GM06990 (cell line): ENCODE measurements around the gene ZNF143.
"Not testable (repeated sequence)": the region's sequence is repeated elsewhere in the genome, so short reads cannot be mapped to it uniquely, and the experiment has no call there.

Source experiments
- DNase-seq: peaks from one replicate; pipeline ENCODE4 v3.0.0-alpha.2; 2011; ENCODE audit not compliant: insufficient read length; ENCODE audit errors: extremely low read depth
- H3K27me3 ChIP-seq: replicated peaks from 2 replicates; pipeline ENCODE4 v1.6.0; 2011; ENCODE audit warnings: low read length; ENCODE audit not compliant: control insufficient read depth, insufficient read depth
- H3K36me3 ChIP-seq: 2 replicates; pipeline ENCODE4 v1.5.1; 2011; ENCODE audit warnings: low read length; ENCODE audit not compliant: control insufficient read depth, insufficient read depth
- H3K4me3 ChIP-seq: replicated peaks from 2 replicates; pipeline ENCODE4 v1.5.1; 2011; ENCODE audit warnings: low read depth, mild to moderate bottlenecking, control low read depth, low read length
- TF ChIP-seq, protein P1 (sequence below): IDR thresholded peaks from 2 replicates; pipeline ENCODE4 v1.5.1; 2011; ENCODE audit warnings: low read length, control low read depth, mild to moderate bottlenecking, inconsistent platforms; ENCODE audit not compliant: insufficient read depth, poor library complexity, severe bottlenecking

The ZNF143 gene

DNA sequence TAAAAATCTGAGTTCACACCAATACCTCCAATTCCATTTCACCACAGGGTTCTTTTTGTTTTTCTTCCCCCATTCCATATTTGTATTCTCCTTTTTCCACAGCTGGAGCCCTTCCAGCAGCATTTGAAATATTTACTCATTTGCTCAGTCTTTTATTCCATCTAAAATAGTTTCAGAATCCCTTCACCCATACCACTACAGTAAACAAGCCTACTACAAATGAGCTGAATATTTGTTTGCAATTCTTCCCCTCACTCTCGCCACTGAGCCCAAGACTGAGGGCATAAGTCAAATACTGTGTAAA is 46.4 kb downstream of the ZNF143 start:
- Histone ChIP-seq H3K4me3 (no peak overlapping the region), H3K27me3 (no peaks in the 10 kb centered on the region), H3K36me3 (peaks cover 2% of the 10 kb centered on the region; the same call in 1 of the 2 replicates)
- TF ChIP-seq, protein P1, sequence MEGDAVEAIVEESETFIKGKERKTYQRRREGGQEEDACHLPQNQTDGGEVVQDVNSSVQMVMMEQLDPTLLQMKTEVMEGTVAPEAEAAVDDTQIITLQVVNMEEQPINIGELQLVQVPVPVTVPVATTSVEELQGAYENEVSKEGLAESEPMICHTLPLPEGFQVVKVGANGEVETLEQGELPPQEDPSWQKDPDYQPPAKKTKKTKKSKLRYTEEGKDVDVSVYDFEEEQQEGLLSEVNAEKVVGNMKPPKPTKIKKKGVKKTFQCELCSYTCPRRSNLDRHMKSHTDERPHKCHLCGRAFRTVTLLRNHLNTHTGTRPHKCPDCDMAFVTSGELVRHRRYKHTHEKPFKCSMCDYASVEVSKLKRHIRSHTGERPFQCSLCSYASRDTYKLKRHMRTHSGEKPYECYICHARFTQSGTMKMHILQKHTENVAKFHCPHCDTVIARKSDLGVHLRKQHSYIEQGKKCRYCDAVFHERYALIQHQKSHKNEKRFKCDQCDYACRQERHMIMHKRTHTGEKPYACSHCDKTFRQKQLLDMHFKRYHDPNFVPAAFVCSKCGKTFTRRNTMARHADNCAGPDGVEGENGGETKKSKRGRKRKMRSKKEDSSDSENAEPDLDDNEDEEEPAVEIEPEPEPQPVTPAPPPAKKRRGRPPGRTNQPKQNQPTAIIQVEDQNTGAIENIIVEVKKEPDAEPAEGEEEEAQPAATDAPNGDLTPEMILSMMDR = no peak
- DNase-seq = no peak

DNA sequence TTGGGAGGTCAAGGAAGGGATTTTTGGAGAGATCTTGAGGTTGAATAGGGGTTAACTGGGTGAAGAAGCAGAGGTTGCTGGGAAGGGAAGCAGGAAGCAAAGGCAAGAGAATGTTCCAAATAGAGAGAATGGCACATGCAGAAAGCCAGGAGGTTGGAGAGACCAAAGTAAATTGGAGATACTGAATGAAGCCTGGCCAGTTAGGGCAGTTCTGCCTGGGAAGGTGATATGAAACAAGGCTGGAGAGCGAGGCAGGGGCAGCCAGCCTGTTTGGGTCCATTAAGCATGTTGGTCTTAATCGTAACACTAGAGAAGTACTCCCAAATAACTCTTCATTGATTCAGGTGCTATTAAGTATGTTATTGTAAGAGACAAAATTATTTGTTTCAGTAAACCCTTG is 48.2 kb downstream of the ZNF143 start:
- no peak for DNase-seq
- no peaks in the 10 kb centered on the region for H3K27me3 ChIP-seq
- H3K4me3 ChIP-seq = no peak overlapping the region
- H3K36me3 ChIP-seq = peaks cover 4% of the 10 kb centered on the region
- TF ChIP-seq, protein P1 = no peak

DNA sequence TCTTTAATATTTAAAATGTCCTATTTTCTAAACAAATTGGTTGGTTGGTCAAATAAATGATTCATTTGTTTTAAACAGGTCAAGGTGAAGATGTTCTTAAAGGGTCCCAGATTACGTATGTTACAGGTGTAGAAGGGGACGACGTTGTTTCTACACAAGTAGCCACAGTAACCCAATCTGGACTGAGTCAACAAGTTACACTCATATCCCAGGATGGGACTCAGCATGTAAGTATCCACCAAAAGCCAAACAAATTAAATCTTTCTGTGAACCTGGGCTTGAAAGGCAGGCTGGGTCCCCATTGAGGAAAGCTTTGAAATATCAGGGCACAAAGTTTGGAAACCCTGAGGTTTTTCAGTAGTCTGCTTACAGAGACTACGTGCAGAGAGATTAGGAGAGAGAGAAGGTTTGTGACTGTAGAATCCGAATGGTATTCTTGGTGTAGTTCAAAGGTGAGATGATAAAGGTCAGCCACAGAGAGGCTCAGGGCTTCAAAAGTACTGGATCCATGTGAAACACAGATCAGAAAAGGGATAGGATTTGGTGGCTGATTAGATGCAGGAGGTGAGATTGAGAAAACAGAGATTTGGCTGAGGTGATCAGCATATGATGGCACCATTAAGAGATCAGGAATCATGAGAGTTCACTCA is 51.7 kb downstream of the ZNF143 start:
- TF ChIP-seq, protein P1 = no peak

DNA sequence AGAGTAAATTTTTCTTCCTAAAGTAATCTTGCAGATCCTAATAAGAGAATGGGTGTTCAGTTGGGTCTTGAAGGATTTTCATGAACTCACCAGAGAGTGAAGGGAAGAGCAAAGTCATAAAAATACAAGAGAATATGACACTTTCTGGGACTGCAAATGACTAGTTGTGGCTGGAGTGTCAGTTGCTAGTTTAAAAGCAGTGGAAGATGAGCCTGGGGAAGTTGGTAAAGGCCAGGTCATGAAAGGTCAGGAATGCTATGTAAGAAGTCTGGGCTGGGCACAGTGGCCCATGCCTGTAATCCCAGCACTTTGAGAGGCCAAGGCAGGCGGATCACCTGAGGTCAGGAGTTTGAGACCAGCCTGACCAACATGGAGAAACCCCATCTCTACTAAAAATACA is 53.8 kb downstream of the ZNF143 start:
- H3K27me3 ChIP-seq, H3K36me3 ChIP-seq, DNase-seq, H3K4me3 ChIP-seq: not testable (repeated sequence)

More for the DNA sequence above, 51.7 kb downstream of the ZNF143 start:
- H3K36me3 ChIP-seq = peaks cover 5% of the 10 kb centered on the region
- no peaks in the 10 kb centered on the region for H3K27me3 ChIP-seq
- no peak for DNase-seq
- no peak overlapping the region for H3K4me3 ChIP-seq

DNA sequence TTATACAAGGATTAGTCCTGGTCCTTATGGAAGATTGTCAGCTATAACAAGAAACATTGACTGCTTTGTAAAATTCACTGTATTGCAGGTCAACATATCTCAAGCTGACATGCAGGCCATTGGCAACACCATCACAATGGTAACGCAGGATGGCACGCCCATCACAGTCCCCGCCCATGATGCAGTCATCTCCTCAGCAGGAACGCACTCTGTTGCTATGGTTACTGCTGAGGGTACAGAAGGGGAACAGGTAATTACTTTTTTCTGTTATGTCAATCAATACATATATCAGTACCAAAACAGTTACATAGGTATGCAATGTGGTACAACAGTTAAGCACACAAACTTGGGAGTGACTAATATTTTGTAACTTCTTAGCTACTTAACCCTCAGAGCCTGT is 55.3 kb downstream of the ZNF143 start:
- no peak overlapping the region for H3K4me3 ChIP-seq
- peaks cover 3% of the 10 kb centered on the region for H3K36me3 ChIP-seq
- TF ChIP-seq, protein P1 = no peak
- H3K27me3 ChIP-seq = no peaks in the 10 kb centered on the region
- no peak for DNase-seq

DNA sequence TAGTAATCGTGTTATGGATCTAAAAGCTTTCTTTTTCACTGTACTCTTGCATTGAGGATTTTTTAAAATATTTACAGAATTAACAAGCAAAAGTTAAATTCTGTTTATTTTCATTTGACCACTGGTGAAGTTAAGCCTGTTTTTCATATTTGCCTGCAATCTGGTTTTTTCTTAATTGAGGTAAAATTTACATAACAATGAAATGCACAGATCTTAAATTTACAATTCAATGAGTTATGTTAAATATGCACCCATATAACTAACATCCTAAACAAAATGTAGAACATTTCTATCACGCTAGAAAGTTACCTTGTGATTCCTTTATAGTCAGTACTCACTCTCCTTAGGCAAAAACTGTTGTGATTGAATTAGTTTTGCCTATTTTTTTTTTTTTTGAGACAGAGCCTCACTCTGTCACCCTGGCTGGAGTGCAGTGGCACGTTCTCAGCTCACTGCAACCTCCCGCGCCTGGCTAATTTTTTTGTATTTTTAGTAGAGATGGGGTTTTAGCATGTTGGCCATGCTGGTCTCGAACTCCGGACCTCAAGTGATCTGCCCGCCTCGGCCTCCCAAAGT is 58.1 kb downstream of the ZNF143 start:
- DNase-seq = no peak
- H3K27me3 ChIP-seq = no peaks in the 10 kb centered on the region
- H3K4me3 ChIP-seq = no peak overlapping the region
- H3K36me3 ChIP-seq = peaks cover 2% of the 10 kb centered on the region
- TF ChIP-seq, protein P1 = no peak
